Globus pallidus (tissue), 1 donor: Measurements from ENCODE around the gene ZNF592.

ENCODE experiments used
- DNase-seq: peaks from one replicate; pipeline ENCODE4 v3.0.0-alpha.2; 2015; ENCODE audit warnings: low spot score

Gene ZNF592

DNA sequence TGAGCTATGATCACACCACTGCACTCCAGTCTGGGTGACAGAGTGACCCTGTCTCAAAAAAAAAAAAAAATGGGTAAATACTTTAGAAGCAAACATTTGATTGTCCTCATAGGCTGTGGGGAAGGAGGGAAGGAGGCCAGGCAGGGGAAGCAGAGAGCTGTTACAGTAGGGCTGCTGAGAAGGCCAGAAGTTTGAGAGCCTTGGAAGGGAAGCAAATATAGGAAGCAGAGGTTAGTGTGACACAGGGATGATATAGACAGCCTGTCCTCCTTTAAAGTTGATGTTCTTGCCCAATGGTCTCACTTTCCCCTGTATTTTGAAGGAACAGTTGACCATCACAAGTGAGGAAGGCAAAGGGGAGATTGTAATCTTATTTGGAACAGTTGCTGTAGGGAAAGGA lies 63.4 kb downstream of the ZNF592 start:
- no peak for DNase-seq

DNA sequence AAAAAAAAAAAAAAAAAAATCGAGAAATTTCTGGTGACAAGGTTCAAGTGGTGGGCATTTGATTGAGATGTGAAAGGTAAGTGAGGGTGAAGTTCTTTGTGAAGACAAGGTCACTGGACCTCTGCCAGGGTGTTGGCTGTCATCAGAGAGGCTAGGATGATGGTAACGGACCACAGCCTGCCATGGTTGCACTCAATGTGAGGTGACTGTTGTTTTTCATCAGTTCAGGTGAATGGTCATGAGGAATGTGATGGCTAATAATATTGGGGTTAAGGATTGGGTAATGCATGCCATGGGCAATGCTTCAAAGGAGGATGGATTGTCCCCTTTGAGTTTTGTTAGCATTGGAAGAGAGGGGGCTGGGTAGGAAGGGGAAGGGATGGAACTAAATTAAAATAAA lies 64.5 kb downstream of the ZNF592 start:
- no peak for DNase-seq

DNA sequence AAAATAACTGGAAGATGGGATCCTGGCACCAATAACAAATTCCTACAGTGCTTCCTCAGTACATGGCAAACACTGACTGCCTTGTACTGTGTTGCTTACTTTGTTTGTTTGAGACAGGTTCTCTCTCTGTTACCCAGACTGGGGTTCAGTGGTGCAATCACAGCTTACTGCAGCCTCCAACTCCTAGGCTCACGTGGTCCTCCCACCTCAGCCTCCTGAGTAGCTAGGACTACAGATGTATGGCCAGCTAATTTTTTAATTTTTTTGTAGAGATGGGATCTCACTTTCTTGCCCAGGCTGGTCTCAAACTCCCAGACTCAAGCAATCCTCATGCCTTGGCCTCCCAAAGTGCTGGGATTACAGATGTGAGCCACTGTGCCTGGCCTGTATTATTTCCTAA lies 65.0 kb downstream of the ZNF592 start:
- DNase-seq: no peak

DNA sequence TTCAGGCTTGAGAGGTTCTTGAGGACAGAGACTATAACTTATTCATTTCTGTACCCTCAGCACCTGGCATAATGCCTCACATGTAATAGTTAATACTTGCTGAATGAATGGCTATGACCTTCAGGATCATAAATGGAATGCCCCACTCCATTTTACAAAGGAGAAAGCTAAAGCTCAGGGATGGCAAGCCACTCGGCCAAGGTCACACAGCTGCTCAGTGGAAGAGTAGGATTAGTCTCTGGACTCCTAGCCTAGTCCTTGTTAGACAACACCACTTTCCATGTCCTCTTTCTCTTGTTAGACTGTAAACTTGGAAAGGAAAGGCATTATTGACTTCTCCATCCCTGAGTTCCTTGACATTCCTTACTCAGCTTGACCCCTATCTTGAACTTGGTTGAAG lies 65.5 kb downstream of the ZNF592 start:
- DNase-seq: no peak

DNA sequence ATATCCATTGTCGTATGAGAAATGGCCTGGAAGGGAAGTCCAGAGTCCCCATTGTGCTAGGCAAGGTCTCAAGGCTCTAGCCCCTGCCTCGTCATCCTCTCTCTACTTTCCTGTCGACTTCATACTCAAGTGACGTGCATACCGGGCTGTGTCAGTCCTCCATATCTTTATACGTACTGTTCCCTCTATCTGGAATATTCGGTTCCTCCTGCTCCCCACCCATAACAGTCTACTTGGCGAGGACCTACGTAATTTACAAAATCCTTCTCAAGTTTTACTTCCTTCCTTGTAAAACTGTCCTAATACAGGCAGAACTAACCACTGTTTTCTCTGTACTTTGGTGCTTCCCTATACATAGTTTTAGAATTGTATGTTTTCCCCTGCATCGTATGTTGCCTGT lies 66.5 kb downstream of the ZNF592 start:
- DNase-seq: no peak

DNA sequence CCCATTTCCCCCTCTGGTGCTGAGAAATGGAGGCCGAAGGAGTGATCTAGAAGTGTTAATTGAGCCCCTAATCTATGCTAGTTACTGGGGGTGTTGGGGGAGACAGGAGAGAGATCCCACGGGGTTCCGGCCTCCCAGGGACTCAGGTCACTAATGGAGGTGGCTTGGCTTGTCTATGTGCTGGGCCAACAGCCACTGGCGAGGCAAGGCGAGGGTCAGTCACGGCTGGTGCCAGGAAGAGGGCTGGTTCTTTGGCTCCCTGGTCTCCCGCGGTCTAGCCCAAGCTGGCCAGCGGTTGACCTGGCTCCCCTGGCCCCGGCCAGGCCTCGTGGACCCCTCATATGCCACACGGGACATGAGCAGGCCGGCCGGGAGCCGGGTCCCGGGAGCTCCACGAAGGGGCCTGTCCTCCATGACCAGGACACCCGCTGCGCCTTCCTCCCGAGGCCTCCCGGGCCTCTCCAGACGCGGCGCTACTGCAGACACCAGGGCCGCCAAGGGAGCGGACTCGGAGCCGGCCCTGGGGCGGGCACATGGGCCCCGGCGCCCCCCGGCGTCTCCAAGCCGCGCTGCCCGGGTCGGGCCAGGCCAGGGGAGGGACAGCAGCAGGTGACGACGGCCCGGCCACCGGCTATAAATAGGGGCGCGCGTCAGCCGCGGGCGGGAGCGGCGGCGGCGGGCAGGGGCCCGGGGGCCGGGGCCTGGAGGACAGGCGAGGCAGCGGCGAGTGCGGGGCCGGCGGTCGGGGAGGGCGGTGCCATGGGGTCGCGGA lies 68.5 kb downstream of the ZNF592 start, which contains the start of gene ALPK3:
ALPK3 (plus strand) TSS at position 663 of the 772 bp plus-strand sequence; CDS start at position 760, 97 bp downstream.
- DNase-seq: no peak

DNA sequence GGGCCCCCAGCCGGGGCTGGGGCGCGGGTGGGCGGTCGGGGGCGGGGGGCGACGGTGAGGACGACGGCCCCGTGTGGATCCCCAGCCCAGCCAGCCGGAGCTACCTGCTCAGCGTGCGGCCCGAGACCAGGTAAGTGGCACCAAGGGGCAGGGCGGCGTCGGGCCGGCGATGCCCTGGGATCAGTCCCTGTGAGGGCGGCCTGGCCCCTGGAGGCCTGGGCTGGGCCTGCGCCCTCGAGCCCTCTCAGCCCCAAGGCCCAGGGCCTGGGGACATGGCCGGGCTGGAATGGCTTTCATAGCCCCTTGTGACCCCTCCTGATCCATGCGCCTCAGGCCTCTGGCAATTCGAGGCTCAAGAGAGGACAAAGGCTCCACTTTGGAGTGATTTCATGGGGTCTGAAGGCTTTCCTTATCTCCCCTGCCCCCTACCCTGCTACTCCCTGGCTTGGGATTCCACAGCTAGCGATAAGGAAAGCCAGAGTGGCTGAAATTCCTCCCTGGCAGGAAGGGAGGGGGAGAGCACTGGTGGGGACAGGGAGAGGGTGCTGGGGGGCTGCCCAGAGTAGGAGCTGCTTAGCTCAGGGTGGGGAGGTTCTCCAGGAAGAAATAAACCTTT lies 69.2 kb downstream of the ZNF592 start:
- DNase-seq: no peak

DNA sequence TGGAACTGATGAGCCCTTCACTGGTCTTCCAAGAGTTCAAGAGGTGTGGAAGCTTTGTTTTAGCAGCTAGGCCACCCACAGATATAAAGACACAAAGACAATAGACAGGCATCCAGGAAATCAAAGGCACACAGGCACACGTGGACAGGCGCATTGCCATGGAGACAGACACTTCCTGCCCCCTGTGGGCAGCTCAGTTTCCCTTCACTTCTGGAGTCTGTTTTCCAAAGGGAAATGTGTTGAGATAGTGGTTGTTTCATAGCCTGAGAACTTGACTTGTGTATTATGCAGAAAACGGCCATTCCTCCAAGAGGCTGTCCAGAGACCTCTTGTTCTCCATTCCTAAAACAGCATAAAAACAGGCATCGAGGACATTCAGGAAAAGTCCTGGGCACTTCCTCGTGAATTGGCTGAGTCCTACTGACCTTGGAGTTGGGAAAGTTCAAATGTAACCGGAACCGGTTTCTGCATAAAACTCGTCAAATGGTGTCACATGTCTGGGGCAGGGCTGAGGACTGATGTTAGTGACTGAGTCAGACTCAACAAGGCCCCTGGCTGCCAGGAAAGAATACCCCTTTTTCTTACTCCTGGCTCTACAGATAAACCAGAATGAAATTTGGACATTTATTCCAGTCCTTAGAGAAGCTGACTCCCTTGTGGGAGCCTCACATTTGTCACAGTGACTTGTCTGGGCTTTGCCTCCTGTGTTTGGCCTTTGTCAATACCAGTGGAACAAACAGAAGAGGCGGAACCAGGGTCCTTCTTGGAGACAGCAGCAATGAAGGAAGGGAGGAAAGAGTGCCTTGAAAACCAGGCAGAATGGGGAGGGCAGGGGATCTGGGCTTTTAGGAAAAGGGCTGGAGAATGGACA lies 70.1 kb downstream of the ZNF592 start:
- no peak for DNase-seq

DNA sequence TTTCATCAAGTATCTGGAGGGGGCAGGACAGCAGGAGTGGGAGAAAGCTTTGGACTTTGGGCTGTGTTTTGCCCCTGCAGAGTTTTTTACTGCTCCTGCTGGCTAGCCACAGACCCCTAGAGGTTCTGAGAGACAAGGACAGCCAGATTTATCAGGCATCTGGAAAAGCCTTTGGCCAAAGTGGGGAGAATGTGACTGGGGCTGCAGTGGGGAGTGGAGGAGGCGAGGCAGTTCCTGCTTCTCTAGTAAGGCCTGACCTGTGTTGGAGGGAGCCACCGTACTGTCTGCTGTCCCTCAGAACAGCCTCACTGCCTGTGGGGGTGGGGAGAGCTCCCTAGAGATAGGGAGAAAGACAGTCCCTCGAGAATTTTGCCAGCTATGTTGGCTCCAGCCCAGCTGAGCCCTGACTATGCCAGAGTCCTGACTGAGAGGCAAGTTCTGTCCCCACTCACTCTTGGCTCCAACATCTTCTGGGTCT lies 70.9 kb downstream of the ZNF592 start:
- no peak for DNase-seq

DNA sequence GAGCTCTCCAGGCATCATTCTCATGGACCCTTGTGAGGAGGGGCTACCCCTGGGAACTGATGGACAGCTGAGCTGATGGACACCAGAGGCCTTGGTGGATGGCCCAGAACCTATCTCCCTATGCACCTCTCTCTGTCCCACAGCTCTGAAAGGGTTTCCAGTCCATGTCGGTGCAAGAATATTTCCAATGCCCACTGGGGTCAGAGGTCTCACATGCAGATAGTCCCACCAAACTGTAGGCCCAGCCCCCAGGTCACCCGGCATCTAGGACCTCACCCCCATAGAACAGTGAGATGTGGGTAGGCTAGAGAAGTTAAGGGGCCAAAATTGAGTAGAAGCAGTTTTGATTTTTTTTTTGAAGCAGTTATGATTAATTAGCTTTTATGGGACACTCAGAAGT lies 71.4 kb downstream of the ZNF592 start:
- DNase-seq: no peak

DNA sequence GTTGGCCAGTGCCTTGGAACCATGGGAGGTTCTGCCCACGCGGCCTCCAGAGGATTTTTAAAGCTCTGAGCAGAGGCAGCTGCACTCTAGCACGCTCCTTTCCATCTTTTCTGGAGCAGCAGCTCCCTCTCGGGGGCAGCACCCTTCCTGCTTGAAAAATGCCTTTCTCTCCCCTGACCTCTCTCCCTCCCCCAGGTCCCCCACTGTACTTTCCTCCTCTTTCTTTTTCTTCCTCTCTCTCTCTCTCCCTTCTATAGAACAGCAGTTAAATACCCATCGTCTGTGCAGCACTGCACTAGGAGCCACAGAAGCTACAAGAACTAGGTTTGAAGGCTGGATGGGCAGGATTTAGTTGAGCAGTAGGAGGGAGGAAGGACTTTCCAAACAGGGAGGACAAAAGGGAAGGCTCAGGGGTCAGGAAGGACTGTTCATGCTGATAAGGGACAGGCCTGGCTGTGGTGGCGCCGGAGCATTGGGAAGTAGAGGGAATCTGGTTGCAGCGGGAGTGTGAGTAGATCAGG lies 73.2 kb downstream of the ZNF592 start:
- no peak for DNase-seq

DNA sequence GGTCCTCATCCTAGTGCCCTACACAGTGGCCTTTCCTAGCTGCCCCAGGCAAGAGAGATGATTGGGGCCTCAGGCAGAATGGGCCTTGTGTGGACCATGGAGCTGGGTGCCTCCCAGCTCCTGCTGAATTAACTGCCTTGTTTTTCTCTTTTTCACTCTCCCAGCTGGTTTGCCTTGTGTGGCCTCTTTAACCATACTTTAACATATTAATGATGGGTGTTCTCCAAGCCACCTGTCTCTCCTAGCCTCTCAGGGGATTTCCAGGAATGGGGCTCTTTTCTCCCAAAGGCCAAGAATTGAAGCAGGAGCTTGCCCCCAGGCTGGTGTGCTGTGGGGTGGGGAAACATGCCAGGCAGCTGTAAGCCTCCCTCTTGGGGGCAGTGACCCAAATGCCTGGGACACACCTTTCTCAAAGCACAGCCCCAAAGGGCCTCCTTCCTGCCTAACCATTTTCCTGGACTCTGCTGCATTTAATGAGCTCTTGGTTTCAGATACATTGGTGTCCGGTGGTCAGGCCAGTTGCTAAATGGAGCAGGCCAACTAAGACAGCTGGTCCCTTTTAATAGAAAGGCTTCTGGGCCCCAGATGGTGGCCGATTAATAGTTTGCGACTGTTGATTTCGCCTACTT lies 74.4 kb downstream of the ZNF592 start:
- no peak for DNase-seq

DNA sequence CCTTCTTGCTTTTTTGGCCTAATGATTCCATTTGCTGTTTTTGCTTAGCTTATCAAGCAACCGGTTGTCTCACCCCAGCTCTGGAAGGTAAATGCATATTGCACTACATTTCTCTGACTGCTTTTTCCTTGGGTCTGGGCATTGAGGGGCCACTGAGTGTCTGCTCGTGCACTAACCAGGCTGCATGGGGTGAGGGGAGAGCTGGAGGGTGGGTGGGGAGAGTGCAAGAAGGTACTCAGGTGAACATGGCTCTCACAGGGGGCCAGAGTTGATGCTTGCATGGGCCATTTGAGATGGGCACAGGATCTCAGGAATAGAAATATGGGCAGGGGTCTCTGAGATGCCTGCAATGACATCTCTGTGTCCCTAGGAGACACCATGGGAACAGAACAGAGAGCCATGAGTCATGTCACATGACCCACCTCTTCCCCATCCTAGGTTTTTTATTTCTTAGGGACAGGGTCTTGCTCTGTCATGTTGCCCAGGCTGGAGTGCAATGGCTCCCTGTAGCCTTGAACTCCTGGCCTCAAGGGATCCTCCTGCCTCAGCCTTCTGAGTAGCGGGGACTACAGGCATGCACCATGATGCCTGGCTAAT lies 75.0 kb downstream of the ZNF592 start:
- no peak for DNase-seq

DNA sequence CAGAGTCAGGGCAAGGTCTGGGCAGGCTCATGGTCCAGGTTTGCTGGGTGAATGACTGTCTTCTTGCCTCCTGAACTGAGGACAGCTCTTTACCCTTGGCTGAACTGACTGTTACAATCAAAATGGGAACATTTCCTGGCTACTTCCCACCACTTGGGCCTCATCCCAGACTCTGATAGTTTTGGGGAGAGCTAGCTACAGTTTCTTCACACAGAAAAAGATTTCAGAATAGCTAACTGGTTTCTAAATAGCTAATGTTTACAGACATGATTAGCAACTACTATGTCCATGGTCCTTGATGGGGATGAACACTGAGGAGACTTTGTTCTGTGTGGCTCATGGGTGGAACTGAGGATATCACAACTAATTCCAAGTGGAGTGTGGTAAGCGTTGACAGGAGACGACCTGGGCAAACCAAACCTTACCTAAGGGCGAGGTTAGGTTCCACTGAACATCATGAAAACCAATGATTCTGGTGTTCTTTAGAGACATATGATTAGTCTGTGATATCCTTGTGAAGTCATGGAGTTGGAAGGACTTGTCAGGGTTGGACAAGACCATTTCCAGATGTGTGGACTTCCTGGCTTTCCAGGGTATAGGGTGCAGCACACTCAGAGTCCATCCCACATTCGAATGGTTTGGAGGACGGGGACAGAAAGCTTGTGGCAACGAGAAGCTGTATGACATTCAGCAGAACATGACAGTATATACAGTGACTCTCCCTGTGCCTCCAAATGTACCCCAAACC lies 76.0 kb downstream of the ZNF592 start:
- no peak for DNase-seq

DNA sequence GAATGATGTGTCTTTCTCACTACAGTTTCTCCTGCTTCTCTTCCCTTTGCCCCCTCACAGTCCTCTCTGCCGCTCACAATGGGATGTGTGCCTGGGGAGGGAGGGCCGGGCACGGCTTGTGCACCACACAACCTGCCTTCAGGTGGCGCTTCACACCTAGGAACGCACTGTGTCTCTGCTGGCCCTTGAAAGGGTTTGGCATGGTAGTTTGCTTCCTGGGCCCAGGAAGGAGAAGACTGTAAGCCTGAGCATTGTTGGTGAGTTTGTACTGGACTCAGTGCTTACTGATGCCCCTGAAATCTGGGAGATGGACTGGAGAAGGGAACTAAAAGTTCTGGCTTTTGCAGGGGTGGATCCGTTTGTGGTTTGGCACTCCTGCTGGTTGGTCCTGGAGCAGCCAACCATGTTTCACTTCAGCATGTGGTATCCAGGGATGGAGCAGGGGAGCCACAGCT lies 78.0 kb downstream of the ZNF592 start:
- no peak for DNase-seq

DNA sequence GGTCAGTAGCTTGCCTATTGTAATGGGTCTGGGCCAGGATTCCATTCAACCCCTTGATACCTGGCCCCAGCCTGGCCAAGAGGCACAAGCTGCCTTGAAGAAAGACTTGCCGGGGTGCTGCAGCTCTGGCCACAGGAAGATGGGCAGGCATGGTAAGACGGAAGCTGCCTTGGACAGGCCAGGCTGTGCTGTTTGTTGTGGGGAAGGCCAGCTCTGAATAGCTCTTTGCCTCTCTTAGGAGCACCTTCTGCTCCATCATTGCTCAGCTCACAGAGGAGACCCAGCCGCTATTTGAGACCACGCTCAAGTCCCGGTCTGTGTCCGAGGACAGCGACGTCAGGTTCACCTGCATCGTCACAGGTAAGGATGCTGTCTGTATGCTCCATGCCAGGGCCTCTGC lies 78.9 kb downstream of the ZNF592 start:
- no peak for DNase-seq

DNA sequence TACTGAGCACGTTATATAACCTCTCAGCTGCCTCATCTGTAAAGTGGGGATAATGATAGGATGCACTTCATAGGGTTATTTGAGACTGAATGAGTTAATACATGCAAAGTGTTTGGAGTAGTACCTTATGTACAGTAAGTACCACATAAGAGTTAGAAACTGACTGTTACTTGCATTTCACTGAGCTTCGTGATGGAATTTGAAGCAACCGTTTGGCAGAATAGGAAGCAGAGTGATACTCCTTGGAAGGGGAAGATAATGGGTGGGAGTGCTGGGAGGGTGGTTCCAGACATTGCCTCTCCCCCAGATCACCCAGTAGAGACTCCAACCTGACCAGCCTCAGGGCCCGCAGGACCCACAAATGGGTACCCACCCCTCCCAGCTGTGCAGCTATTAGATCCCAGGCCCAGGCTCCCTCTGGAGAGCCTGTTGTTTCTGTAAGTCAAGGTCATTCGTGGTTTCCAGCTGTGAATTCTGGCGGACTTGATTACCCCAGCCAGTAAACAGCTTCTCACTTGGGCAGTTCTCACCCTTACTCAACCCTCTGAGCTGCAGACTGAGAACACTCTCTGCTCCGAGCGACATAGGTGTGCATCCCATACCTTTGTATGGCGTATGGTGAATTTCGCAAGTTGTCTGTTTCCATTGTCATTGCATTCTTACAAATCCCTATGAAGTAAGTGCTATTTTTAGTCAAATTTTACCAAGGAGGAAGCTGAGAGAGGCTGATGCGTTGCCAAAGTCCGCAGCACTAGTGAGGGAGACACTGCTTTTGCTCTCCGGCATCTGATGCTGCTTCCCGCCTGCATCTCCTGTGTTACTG lies 79.9 kb downstream of the ZNF592 start:
- no peak for DNase-seq

DNA sequence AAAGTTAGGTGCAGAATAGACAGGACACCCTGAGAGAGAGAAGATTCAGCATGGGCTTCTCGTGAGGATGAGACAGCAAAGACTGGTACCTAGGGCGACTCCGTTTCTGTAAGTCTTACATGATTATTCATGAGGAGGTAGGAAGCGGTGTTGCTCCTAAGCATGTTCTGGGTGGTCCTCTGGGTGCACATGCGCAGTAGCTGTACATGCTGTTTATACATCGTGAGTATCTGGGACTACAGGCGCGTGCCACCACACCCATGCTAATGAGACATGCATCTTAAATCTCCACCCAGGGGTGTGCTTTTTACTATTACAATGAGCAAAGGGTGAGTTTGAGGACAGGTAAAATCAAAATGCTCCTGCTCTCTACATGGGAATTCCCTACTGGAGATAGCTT lies 81.0 kb downstream of the ZNF592 start:
- no peak for DNase-seq

DNA sequence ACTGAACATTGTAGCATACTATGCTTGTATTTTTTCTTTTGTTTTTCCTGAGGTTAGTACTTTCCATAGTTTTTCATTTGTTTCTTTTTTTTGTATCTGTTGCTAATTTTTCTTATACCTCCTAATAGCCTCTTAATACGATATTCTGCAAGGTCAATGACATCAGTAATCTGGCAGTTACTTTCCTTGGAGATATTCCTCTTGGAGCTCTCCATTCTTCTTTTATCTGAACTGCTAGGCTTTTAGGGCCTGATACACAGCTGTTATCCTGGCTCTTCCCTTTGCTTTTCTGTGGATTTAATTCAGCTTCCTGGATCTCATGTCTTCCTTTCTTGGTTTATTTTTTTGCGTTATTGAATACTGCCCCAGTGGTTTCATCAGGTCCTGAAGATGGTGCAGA lies 81.6 kb downstream of the ZNF592 start:
- DNase-seq: no peak

DNA sequence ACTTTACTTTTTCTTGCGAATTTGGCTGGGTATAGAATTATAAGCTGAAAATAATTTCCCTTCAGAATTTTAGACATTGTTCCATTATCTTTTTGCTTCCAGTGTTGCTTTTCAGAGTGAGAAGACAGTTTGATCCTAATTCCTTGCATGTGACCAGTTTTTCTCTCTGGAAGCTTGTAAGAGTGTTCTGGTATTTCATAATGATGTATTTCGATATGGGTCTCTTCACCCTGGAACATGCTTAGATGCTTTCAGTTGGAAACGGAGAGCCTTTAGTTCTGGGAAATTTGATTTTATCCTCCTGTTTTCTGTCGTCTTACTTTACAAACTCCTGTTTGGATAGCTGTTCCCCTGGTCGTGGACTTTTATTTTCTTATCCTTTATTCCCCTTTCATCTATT lies 82.6 kb downstream of the ZNF592 start:
- no peak for DNase-seq
